OCI-LY1 (cell line): Measurements from ENCODE around the gene CREB3.

Experiments used
- EZH2 ChIP-seq: fragments of 200-600 bp; sonication (generic), shearing (Covaris generic); IDR thresholded peaks from 2 replicates; pipeline ENCODE4 v1.8.0; 2017; ENCODE audit warnings: borderline replicate concordance, mixed run types, mild to moderate bottlenecking, antibody characterized with exemption, low read length, moderate library complexity, mixed read lengths
- TF ChIP-seq, protein P1 (sequence below): fragments of 200-600 bp; sonication (generic), shearing (Covaris generic); IDR thresholded peaks from 2 replicates; pipeline ENCODE4 v1.5.1; 2017; ENCODE audit warnings: mild to moderate bottlenecking, antibody characterized with exemption, low read length, moderate library complexity, mixed read lengths

DNA sequence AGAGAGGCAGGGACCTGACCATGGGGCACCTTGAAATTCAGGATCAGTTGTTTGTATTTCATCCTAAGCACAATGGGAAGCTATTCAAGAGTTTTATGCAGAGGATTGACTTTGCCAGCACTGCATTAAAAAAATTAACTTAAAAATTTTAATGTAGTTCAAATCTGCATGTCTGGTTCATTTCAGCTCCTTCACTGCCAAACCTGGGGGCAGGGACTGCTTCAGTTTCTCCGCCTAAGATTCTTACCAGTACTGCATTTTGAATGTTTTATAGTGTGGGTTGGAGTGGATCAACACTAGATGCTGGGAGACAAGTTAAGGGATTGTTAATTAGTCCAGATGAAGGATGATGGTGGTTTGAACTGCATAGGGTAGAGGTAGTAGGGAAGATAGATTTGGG lies 37.3 kb downstream of the CREB3 start:
- TF ChIP-seq, protein P1, sequence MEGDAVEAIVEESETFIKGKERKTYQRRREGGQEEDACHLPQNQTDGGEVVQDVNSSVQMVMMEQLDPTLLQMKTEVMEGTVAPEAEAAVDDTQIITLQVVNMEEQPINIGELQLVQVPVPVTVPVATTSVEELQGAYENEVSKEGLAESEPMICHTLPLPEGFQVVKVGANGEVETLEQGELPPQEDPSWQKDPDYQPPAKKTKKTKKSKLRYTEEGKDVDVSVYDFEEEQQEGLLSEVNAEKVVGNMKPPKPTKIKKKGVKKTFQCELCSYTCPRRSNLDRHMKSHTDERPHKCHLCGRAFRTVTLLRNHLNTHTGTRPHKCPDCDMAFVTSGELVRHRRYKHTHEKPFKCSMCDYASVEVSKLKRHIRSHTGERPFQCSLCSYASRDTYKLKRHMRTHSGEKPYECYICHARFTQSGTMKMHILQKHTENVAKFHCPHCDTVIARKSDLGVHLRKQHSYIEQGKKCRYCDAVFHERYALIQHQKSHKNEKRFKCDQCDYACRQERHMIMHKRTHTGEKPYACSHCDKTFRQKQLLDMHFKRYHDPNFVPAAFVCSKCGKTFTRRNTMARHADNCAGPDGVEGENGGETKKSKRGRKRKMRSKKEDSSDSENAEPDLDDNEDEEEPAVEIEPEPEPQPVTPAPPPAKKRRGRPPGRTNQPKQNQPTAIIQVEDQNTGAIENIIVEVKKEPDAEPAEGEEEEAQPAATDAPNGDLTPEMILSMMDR, result no peak
- TF ChIP-seq EZH2, result no peak
